ENCODE results near the gene PTPRD. TPM values are rescaled to one million over a fixed set of nuclear protein-coding genes. Genes with fewer than 3 reads are reported as not detected.

PTPRD gene
- total and polyA plus RNA-seq, 2 of the 4 experiments (the other 2 are of a cell fraction): 0.07 to 0.18 TPM

DNA sequence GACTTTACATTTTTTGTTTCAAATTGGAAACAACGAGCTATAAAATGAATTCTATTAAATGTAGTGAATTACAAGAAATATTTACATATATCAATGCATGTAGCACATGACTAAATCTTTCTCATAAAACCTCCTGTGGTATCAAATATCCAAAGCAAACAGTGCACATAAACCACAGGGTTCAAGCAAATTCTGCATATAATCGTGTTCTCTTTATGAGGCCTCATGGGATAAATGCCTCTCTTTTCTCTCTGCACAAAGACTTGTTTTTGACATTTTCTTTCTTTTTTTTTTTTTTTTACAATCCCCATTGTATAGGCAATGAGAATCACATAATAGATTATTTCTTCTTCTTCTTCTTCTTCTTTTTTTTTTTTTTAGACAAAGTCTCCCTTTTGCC lies 1696.0 kb downstream of the PTPRD start:
- no peaks in the 10 kb centered on the region for H3K9me1 ChIP-seq (ENCODE audit: insufficient read depth, low read length)
- H2AFZ ChIP-seq (replicated peaks; ENCODE audit: low read length, poor library complexity): no peak overlapping the region
- H3K79me1 ChIP-seq (ENCODE audit: low read depth in 1 of 2, low read length in 2 of 2): no peaks in the 10 kb centered on the region
- dilution Hi-C loops (cut with HindIII; ENCODE audit: low sequenced_read_pairs, unreplicated experiment) (no loop called here), in situ Hi-C loops (cut with MboI; ENCODE audit: low sequenced_read_pairs) (no loop called here), intact Hi-C loops (cut with micrococcal nuclease) (no loop called here)
- ChIA-PET POLR2A (ENCODE audit: unreplicated experiment) (no interaction called here), CTCF (no interaction called here)
- no peaks in the 10 kb centered on the region for H3K4me1 ChIP-seq (ENCODE audit: control insufficient read depth, insufficient read depth, low read length)
- BruUV-seq (replicated peaks): no TSS peak
- no peak overlapping the region for H3K4me2 ChIP-seq (ENCODE audit: low read depth, low read length)
- no peak overlapping the region for H2AK9ac ChIP-seq (replicated peaks; ENCODE audit: low read depth, low read length, poor library complexity)
- no peak overlapping the region for H3K27ac ChIP-seq (ENCODE audit: insufficient read depth, low read length)
- H3K18ac ChIP-seq (ENCODE audit: low read depth, low read length): no peak overlapping the region
- DNase-seq (no peak), ATAC-seq (ENCODE audit: low read depth) (no peak)
- no peak overlapping the region for H2BK15ac ChIP-seq (ENCODE audit: low read depth, low read length)
- no peak overlapping the region for H3K4me3 ChIP-seq (ENCODE audit: insufficient read depth, low read depth, low read length)
- H3K23ac ChIP-seq (ENCODE audit: low read depth, low read length): no peak overlapping the region
- H2BK5ac ChIP-seq (ENCODE audit: low read depth, low read length, poor library complexity, severe bottlenecking): no peak overlapping the region
- WGBS, 2 experiments (ENCODE audit: extremely low coverage in 2 of 2, insufficient read length in 1 of 2): no CpG with 5 or more reads among the region's 2 CpGs
- no peak overlapping the region for H2AK5ac ChIP-seq (ENCODE audit: low read depth, low read length)
- no peak overlapping the region for H2BK120ac ChIP-seq (ENCODE audit: low read depth, low read length)
- no peak overlapping the region for H4K5ac ChIP-seq (ENCODE audit: low read depth, low read length)
- TF ChIP-seq SMC3 (IDR thresholded peaks at IDR 0.05; ENCODE audit: low read depth, low read length): no peak
- TF ChIP-seq MAFK (IDR thresholded peaks at IDR 0.05; ENCODE audit: low read depth, low read length): no peak
- TF ChIP-seq, protein P1, sequence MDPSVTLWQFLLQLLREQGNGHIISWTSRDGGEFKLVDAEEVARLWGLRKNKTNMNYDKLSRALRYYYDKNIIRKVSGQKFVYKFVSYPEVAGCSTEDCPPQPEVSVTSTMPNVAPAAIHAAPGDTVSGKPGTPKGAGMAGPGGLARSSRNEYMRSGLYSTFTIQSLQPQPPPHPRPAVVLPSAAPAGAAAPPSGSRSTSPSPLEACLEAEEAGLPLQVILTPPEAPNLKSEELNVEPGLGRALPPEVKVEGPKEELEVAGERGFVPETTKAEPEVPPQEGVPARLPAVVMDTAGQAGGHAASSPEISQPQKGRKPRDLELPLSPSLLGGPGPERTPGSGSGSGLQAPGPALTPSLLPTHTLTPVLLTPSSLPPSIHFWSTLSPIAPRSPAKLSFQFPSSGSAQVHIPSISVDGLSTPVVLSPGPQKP (IDR thresholded peaks at IDR 0.05; ENCODE audit: borderline replicate concordance, low read depth, low read length): no peak
- no peak overlapping the region for H3K14ac ChIP-seq (replicated peaks; ENCODE audit: low read depth, low read length)
- H4K20me1 ChIP-seq (ENCODE audit: insufficient read depth, low read length): no peaks in the 10 kb centered on the region
- no peaks in the 10 kb centered on the region for H3K9me3 ChIP-seq (ENCODE audit: control insufficient read depth, insufficient read depth, low read length)
- no peak overlapping the region for H4K8ac ChIP-seq (ENCODE audit: low read depth in 2 of 2, low read length in 2 of 2)
- H2BK20ac ChIP-seq (ENCODE audit: low read depth, low read length): no peak overlapping the region
- H3K56ac ChIP-seq (ENCODE audit: extremely low read depth, insufficient read depth, low read length): no peak overlapping the region
- H3K9ac ChIP-seq (ENCODE audit: low read depth, low read length): no peak overlapping the region
- H3K27me3 ChIP-seq (ENCODE audit: control insufficient read depth, insufficient read depth, low read length): no peaks in the 10 kb centered on the region
- H3K36me3 ChIP-seq (ENCODE audit: control insufficient read depth, insufficient read depth, low read length): no peaks in the 10 kb centered on the region
- no peak overlapping the region for H3K4ac ChIP-seq (ENCODE audit: low read depth, low read length)
- H4K91ac ChIP-seq (ENCODE audit: insufficient read depth, low read depth, low read length): no peak overlapping the region
